UCSD-AML1 (cell line): ENCODE data around the gene CRYBB3.
"Not testable (repeated sequence)": the region's sequence is repeated elsewhere in the genome, so short reads cannot be mapped to it uniquely, and the experiment has no call there.

ENCODE experiments used
- DNase-seq: peaks from one replicate; lab custom pipeline; 2025; ENCODE audit not compliant: unreplicated experiment; lab: John Stamatoyannopoulos, UW

Gene CRYBB3

GRCh38 chr22:25174888-25175411 lies 24.7 kb upstream of the CRYBB3 start:
- no peak for DNase-seq

DNA sequence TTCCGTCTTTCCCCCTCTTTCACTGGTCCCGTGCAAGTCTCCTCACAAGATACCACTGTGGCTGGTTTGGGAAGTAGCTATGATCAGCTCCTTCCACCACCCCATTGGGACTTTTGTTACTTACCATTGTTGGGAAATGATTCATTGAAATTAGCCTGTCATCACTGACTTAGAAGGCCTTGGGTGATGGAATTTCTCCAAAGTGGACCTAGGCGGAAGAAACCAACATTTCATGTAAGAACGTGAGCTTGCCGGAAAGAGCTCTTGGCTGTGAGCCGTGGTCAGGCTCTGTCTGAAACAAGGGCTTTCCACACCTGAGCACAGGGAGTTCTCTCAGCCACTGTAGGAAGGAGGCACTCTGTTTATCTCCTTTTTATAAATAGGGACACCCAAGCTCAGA lies 23.5 kb upstream of the CRYBB3 start:
- no peak for DNase-seq

GRCh38 chr22:25176799-25177198 lies 22.9 kb upstream of the CRYBB3 start:
- no peak for DNase-seq

DNA sequence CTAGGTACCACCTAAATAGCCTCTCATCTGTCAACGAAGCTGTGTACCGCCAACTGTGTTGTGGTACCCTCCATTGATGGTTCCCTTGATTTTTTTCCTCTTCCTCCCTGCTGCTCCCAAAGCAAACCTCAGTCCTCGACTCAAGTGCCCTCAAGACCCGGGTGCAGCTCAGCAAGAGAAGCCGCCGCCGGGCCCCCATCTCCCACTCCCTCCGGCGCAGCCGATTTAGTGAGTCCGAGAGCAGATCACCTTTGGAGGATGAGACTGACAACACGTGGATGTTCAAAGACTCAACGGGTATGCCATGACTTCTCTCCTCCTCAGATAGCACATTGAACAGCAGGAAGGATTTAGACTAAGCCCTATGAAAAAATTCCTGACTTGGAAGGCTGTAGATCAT lies 22.4 kb upstream of the CRYBB3 start:
- DNase-seq: no peak

DNA sequence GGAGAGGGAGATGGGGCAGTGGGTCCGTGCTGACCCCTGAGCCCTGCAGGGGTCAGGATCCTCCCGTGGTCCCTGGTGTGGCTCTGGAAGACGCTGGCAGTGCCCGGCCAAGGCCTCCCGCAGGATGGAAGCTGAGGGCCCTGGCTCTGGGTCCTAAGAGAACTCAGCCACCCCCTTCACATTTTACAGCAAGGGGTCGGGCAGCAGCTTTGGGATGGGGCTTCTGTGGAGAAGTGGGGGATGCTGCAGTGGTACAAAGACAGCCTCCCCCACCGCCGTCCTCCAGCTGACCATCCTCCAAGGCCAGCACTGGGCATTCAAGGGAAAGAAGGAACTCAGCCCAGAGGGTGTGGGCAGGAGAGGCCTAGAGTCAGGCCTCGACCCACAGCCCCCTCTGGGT lies 21.8 kb upstream of the CRYBB3 start:
- DNase-seq: no peak

GRCh38 chr22:25178348-25178747 lies 21.3 kb upstream of the CRYBB3 start:
- not testable (repeated sequence) for DNase-seq

- not testable (repeated sequence) for DNase-seq
Measured at GRCh38 chr22:25178869-25179631, 20.6 kb upstream of the CRYBB3 start.

DNA sequence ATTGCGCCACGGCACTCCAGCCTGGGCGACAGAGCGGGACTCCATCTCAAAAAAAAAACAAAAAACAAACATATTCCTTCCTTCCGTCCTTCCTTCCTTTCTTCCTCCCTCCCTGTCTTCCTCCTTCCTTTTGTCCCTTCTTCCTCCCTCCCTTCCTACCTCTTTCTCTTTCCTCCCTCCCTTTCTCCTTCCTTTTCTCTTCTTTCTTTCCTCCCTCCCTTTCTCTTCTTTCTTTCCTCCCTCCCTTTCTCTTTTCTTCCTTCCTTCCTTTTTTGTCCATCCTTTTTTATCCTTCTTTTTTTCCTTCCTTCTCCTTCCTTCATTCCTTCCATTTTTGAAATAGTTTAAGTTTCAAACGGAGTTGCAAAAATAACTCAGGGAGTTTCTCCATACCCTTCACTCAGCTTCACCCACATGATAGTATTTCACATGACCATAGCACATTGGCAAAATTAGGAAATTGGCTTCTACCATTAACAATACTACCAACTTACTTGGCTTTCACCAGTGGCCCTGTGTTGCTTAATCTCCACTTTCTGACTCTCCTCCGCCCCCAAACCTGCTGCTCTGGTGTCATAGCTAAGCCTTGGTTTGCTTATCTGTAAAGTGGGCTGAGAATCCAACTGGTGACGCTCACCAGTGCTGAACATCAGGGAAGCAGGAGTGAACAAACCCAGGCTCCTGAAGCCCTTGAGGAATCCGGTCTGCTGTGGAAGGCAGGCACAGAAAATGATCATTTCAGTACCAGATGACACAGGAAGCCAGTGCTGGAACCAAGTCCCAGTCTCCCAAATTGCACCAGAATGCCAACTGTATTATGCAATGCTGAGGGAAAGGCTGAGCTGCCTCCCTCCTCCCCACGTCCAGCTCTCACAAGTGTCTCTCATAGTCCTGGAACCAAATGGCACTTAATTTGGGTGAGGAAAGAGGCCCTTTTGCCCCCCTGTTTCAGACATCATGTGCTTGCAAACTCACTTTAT lies 17.2 kb upstream of the CRYBB3 start:
- DNase-seq: no peak

DNA sequence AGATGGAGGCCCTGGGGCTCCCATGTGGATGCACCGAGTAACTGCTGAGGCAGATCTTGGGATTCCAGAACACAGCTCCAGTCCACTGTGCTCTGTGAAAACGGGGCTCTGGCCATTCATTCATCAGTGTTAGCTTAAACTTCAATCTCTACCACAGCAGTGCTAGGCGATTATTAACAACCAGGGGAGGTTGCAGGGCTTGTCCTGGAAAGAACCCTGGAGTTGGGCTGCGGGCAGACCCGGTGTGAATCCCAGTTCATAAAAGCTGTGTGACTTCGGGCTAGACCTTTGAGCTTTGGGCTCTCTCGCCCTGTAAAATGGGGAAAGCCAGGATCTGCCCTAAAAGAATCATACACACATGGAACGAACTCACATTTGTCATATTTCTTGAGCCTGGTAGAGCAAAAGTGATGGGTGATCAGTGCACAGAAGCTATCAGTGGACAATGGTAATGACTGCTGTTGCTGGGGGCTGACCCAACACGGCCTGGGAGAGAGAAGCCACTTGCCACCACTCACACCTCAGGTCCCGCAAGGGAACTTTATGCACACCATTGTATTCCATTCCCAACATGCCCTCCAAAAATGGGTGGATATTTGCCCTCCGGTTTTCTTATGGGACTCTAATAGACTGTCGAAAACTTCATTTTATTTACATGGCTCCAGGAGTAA lies 15.6 kb upstream of the CRYBB3 start:
- DNase-seq: no peak

- DNase-seq: no peak
Measured at GRCh38 chr22:25186140-25186539, 13.5 kb upstream of the CRYBB3 start.

- DNase-seq: no peak
Measured at GRCh38 chr22:25187469-25187868, 12.2 kb upstream of the CRYBB3 start.

DNA sequence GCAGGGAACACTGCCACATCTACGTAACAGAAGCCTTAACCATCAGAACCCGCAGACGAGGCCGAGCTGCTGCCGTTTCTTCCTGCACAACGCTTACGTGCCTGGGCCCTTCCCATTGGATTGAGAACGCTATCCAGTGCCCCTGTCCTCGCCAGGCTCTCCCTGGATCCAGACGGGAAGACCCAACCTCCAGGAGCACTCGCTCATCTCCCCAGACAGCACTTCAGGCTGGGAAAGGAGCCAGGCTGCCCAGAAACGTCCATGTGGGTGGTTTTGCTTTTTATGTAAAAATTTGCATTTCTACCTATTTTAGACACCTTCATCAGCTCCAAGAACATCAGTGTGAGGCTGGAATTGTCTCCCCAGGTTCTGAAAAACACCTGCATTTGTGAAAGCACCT lies 7.3 kb upstream of the CRYBB3 start:
- DNase-seq: no peak

DNA sequence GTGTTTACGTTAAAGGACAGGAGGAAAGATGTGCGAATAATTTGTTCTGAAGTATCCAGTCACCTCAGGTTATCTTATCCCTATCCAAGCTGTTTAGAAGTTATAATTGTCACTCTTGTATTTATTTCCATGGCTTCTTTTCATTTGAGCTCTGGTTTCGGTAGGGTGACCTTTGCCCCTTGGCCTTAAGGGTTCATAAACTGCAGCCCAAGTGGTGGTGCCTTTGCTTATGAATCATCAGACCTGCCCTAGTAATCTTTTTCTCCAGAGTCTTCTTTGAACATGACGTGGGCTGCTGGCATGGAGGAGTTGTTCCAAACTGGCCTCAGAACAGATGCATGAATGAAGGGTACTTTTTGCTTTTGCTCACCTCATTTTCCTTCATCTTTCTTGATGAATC lies 6.5 kb upstream of the CRYBB3 start:
- no peak for DNase-seq

DNA sequence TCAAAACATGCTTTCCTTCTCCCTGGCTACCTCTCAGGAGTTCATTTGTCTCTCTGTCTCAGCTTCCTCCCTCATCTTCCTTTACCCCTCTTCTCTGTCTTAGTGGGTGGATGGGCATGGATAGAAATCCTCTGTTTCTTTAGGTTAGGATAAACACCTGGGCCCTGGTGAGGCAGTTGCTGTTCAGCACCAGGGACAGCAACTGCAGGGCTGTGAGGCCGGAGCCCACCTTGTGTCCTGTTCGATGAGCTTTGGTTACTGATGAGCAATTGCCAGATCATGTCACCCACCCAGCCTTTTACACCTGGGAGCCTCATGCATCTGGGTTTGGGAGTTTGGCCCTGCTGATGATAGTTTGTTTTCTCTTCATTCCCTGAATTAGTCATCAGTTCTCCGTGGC lies 6.1 kb upstream of the CRYBB3 start:
- DNase-seq: no peak

GRCh38 chr22:25196326-25196725 lies 3.3 kb upstream of the CRYBB3 start:
- DNase-seq: no peak

DNA sequence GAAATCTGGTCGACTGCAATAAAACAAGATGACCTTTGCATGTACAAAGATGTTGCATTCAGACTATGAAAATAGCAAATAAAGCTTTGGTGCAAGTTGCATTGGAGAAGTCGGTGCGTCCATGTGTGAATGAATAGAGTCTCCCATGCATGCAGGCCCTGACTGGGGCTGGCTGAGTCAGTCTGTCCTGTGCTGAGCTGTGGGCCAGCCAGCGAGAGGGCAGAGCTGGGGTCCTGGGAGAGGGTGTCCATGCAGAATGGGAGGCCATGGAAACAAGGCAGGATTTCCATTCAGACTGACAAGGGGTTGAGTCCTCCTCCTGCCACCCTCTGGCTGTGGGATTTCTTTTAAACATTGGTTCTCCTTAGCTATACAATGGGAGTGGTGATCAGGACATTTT lies 2.3 kb upstream of the CRYBB3 start:
- DNase-seq: no peak

DNA sequence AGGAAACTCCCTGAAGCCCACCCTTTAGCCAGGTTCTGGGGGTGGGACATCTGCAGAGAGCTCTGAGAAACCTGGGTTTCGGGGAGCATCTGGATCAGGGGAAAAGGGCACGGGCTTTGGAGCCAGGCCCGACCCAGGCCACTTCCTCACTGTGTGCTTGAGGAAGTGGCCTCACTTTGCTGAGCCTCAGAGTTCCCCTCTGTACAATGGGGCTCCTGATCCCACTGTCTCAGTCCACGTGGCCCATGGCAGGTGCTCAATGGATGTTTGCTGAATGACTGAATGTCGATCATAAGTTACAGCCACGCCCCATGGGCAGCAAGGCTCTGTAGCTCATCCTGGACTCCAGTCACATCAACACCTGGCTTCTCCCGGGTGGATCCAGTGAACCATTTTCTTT lies 1.3 kb downstream of the CRYBB3 start:
- no peak for DNase-seq

DNA sequence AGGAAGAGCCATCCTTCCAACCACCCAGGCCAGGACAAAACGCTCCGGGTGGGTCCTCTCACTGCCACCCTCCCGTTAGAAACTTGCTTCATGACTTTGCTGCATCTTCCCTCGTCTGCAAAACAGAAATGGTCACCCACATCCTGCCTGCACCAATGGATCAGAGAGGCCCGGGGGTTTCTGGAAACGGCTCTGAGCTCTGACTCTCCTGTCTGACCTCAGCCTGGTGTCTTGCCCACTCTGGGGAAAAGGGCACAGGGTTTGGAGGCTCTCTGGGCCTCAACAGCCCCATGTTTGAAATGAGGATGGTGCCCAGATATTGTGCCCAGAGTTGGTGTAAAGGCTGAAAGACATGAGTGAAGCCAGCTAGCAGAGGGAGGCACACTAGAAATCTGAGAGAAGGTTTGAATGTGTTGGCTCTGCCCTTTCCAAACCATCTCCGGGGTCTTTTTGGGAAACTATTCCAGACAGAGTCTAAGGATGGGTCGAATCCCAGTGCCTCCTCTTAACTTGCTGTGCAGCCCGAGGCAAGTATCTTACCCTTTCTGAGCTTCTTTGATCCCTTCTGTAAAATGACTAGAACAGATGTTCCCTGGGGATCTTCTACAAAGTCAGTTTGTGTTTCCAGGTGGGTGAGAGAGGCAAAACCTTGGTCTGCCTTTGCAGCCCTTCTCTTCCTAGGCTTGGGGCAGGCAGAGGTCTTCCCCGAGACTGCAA lies 2.1 kb downstream of the CRYBB3 start:
- no peak for DNase-seq

- peak; percentile 44 for DNase-seq
Measured at GRCh38 chr22:25202290-25202921, 2.7 kb downstream of the CRYBB3 start.

DNA sequence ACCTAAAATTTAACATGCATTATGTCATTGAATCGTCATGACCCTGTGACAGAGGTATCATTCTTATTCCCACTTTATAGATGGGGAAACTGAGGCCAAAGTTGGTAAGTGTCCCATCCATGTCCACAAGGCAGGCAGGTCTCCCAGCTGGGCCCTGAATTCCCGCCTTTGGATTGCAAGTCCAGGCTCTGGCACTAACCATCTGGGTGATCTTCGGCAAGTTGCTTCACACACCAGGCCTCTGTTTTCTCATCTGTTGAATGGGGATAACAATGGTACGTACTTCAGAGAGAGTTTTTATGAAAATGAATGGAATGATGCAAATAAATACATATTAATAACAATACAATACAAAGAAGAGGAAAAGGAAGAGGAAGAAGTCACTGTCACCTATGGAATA lies 3.4 kb downstream of the CRYBB3 start:
- DNase-seq: no peak
